Epithelial cell of esophagus (primary cell): ENCODE measurements around the gene SLC25A33.

ENCODE experiments used
- DNase-seq: peaks from one replicate; pipeline ENCODE4 v3.0.0; 2010; ENCODE audit warnings: low read depth
- H3K4me3 ChIP-seq: 2 replicates; pipeline ENCODE4 v1.5.1; 2011; ENCODE audit warnings: mild to moderate bottlenecking, low read length, control low read depth
- TF ChIP-seq, protein P1 (sequence below): IDR thresholded peaks from 2 replicates; pipeline ENCODE4 v1.5.1; 2011; ENCODE audit warnings: low read depth, mild to moderate bottlenecking, low read length, control low read depth, inconsistent platforms; ENCODE audit not compliant: insufficient read depth; ENCODE audit errors: missing control alignments

Gene SLC25A33

DNA sequence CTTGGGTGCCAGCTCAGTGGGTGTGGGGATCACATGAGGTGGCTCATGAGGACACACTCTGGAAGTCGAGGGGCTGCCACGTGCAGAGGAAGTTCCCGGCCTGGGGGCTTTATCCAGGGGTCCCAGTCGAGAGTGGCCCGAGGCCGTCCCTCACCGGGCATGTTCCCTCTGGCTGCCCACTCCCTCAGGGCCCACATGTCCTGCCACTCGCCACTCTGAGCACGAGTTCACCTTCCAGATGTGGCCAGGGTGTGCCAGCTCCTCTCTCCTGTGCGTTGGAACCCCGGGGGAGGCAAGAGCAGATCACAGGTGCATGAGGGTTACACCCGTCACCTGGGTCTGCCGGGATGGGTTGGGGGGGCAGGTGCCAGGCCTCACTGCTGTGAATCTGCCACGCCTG is 64.0 kb downstream of the SLC25A33 start:
- TF ChIP-seq, protein P1, sequence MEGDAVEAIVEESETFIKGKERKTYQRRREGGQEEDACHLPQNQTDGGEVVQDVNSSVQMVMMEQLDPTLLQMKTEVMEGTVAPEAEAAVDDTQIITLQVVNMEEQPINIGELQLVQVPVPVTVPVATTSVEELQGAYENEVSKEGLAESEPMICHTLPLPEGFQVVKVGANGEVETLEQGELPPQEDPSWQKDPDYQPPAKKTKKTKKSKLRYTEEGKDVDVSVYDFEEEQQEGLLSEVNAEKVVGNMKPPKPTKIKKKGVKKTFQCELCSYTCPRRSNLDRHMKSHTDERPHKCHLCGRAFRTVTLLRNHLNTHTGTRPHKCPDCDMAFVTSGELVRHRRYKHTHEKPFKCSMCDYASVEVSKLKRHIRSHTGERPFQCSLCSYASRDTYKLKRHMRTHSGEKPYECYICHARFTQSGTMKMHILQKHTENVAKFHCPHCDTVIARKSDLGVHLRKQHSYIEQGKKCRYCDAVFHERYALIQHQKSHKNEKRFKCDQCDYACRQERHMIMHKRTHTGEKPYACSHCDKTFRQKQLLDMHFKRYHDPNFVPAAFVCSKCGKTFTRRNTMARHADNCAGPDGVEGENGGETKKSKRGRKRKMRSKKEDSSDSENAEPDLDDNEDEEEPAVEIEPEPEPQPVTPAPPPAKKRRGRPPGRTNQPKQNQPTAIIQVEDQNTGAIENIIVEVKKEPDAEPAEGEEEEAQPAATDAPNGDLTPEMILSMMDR = no peak
- no peak overlapping the region for H3K4me3 ChIP-seq
- no peak for DNase-seq

DNA sequence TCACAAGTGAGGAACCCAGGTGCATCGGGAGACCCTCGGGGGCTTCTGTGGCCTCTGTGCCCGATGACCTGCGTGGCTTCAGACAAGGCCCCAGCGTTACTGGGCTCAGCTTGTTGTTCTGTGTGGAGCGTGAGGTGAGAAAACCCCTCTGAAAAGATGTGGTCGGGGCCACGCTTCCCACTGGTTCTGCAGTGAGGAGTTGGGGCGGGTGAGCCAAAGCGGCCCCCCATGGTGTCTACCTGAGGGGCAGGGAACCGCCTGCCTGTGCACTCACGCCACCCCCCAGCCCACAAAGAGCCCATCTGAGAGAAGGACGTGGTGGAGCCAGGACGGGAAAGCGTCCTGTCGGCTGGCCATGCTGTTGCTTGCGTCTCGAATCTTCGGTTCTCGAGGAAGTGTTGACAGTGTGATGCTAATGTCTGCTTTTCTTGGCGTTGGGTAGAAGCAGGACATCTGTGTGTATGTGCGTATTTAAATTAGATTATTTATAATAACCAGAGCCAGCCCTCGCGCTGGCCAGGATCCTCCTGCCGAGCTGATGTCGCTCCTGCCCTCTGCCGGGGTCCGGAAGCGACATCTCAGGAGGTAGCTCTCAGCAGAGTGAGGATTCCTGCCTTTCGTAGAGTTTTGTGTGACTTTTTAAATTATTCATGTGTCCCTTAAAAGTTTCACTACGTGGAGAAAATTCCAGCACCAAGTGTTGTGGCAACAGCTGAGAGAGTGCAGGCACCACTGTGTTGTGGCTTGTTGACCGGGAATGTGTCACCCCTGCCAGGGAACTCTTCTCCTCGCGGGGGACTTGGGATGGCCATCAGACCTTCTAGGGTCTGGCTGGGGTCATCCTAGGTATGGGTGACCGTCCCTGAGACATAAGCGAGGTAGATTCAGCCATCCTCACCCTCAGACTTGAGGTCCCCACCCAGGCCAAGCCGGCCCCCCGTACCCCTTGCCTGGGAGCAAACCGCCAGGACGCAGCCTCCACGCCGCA is 64.8 kb downstream of the SLC25A33 start:
- no peak overlapping the region for H3K4me3 ChIP-seq
- no peak for DNase-seq
- TF ChIP-seq, protein P1 = no peak

DNA sequence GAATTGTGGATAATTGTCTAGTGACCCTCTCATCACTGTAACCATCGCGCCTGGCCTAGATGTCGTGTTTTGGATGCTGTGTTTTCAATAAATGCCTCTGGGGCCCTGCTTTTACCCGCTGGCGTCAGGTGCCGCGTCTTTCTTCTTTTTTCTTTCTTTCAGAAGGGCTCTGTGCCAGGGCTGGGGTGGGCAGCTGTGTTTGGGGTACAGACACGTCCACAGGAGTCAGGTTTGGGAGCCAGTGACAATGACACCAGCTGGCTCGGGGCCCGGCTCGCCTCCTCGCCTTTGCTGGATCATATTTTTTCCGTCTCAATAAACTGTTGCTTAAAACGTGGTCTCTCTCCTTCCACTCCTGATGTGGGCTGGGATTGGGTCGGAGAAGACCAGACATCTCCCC is 65.6 kb downstream of the SLC25A33 start:
- no peak for DNase-seq
- TF ChIP-seq, protein P1 = no peak

DNA sequence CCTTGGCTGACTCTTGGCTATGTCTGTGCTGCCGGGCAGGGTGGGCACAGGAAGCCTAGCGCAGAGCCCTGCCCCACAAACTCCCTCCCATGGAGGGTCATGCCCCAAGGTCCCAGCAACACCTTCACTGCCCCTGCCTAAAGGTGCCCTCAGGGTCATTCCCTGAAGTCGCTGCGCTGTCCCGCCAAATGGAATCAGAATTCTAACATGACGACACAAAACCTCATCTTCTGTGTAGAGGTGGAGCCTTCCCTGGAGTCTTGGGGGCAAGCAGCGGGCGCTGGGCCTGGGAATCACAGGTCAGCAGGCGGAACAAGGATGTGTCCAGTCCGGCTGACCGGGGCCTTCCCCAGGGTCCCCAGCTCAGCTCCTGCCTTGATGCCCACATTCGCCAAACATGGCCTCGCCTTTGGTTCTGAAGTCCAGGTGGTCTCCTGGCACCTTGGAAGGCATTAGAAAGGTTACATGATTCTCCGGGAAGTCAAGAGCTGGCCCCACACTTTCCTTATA is 66.7 kb downstream of the SLC25A33 start:
- no peak overlapping the region for H3K4me3 ChIP-seq
- no peak for DNase-seq
- TF ChIP-seq, protein P1 = no peak

More for the DNA sequence above, 65.6 kb downstream of the SLC25A33 start:
- no peak overlapping the region for H3K4me3 ChIP-seq

DNA sequence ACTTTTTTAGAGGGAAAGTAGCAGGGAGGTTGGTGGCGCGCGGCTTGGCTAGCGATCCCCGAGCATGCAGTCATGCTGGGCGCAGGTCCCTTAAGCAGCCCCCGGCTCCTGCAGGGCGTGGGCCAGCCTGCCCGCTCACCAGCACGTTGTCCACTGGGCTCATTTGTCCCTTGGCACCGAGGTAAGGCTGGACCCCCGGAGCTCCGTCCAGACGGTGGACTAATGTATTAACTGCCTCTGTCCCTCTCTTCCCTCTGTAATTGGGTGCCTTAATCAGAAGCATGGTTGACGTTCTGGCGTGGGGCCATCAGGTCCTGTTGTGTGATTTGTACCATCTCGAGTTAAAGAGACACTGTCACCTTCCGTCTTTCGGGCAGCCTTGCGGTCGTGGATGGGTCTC is 67.2 kb downstream of the SLC25A33 start:
- DNase-seq = no peak
- TF ChIP-seq, protein P1 = no peak
- H3K4me3 ChIP-seq = no peak overlapping the region

DNA sequence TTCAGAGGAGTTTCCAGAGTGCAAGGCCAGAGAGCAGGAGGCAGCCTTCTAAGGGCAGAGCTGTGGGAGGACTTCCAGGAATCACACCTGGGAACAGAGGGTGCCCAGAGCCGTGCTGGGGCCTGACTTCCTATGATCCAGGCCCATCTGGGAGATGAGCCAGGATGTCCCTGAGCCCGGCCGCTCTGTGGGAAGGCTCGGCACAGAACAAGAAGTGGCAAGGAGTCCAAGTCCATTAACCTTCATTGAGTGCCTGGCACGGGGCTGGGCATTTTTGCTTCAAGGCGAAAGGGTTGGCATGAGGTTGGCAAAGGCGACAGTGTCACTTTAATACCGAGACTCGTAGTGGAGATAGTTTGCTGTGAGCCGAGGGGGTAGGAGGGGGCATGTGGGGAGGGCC is 67.7 kb downstream of the SLC25A33 start:
- no peak for DNase-seq
- no peak overlapping the region for H3K4me3 ChIP-seq
- TF ChIP-seq, protein P1 = no peak

DNA sequence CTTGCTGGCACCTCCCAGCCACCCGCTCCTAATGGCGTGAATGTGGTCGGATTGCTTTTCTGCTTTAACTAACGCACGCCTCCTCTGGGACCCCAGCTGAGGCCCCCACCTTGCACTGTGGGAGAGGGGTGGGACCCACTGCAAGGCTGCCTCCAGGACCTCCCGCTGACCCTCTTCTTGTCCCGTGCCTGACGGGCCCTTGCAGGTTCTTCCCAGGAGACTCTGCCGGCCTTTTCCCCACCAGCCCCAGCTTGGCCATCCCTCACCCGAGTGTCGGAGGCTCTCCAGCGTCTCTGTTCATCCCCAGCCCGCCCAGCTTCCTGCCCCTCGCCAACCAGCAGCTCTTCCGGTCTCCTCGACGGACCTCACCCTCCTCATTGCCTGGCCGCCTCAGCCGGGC is 68.1 kb downstream of the SLC25A33 start:
- no peak overlapping the region for H3K4me3 ChIP-seq
- DNase-seq = no peak
- TF ChIP-seq, protein P1 = no peak
